Tibial nerve (tissue), 3 donors: ENCODE results near the gene RAB20.

Source experiments
- CTCF ChIP-seq, 5 experiments: fragments of 200-600 bp in 3 of 5; fragments of 450-650 bp in 2 of 5; sonication (generic) in 3 of 5; IDR thresholded peaks; one replicate each; pipeline ENCODE4 v1.5.1; 2016 to 2019; ENCODE audit warnings: antibody characterized with exemption in 5 of 5, mild to moderate bottlenecking in 3 of 5, moderate library complexity in 2 of 5
- POLR2A ChIP-seq, 2 donors: fragments of 450-650 bp; IDR thresholded peaks; one replicate each; pipeline ENCODE4 v1.6.1; 2017; ENCODE audit warnings: antibody characterized with exemption in 2 of 2, mild to moderate bottlenecking in 2 of 2, moderate library complexity in 2 of 2

DNA sequence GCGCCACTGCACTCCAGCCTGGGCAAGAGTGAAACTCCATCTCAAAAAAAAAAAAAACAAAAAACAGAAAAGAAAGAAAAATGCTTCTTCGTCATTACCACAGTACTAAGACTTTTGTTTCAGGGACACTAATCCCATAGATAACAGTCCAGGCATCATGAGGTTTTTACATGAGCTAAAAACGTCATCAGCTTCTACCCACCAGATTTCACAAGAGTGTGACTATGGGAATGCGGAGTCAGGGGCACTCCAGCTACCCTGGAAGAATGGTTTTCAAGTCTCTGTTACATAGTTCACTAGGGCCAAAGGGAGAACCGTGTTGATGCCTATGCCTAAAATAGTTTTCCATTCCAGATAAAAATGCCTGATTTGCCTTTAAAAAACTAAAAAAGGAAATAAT, 33.2 kb downstream of the RAB20 start:
- TF ChIP-seq CTCF (IDR thresholded peaks at IDR 0.05) (no peak), POLR2A (IDR thresholded peaks at IDR 0.05) (no peak)
